Ovary (tissue), 9 donors: Measurements from ENCODE around the gene FOXL3. TPM values are rescaled to one million over a fixed set of nuclear protein-coding genes. Genes with fewer than 3 reads are reported as not detected.

ENCODE experiments used
- DNase-seq, 5 donors: peaks; one replicate each; pipeline ENCODE4 v3.0.0-alpha.2; 2019 to 2020
- H3K27ac ChIP-seq, 2 donors: fragments of 200-600 bp; one replicate each; pipeline versions ENCODE4 v1.5.1 to v1.8.0; 2019 to 2022
- H3K27me3 ChIP-seq: fragments of 200-600 bp; one replicate; pipeline ENCODE4 v1.8.0; 2022
- H3K36me3 ChIP-seq: fragments of 200-600 bp; sonication (generic); one replicate; pipeline ENCODE4 v1.5.1; 2019
- H3K4me1 ChIP-seq: one replicate; pipeline ENCODE4 v1.8.1; 2013; ENCODE audit warnings: mild to moderate bottlenecking, moderate library complexity; ENCODE audit not compliant: insufficient read depth
- H3K4me3 ChIP-seq: fragments of 200-600 bp; sonication (generic); one replicate; pipeline ENCODE4 v1.5.1; 2017
- H3K9me3 ChIP-seq, 2 donors: fragments of 200-600 bp in 1 of 2; sonication (generic) in 1 of 2; one replicate each; pipeline versions ENCODE4 v1.5.1 to v1.8.1; 2013 to 2019; ENCODE audit warnings: mild to moderate bottlenecking in 1 of 2, moderate library complexity in 1 of 2
- EP300 ChIP-seq: sonication (generic); formaldehyde crosslinking; IDR thresholded peaks from one replicate; pipeline ENCODE4 v1.6.1; 2017; ENCODE audit warnings: antibody characterized with exemption
- POLR2A ChIP-seq: fragments of 450-650 bp; IDR thresholded peaks from one replicate; pipeline ENCODE4 v1.6.1; 2017; ENCODE audit warnings: antibody characterized with exemption, mild to moderate bottlenecking, moderate library complexity
- whole genome bisulfite sequencing, 3 donors: extraction: QIAGEN DNeasy Blood & Tissue Kit in 1 of 3; methylation state at CpG; one replicate each; pipeline versions ENCODE4 v1.1.5 to v1.1.7; 2013 to 2017; 5-methylcytosine and 5-hydroxymethylcytosine counted together
- intact Hi-C, 4 donors: fragments of 100-400 bp; cut with DNase I; formaldehyde crosslinking; loops; one replicate each; pipeline versions ENCODE4 v1.11.0 to v1.15.1; 2022 to 2023
- polyA plus RNA-seq, 2 donors: library from polyadenylated mRNA; stranded (reverse); fragments of 200-250 nt in 1 of 2; fragments of 350-450 nt in 1 of 2; fragmentation: Illumina TruSeq in 1 of 2; extraction: RNeasy Lipid Tissue Mini Kit (QIAGEN cat#74804) in 1 of 2; gene quantifications; one replicate each; pipeline ENCODE4 v1.2.3, GENCODE V29; 2013 to 2014
- total RNA-seq, 7 donors: library from RNA; depleted of rRNA in 2 of 7; stranded (reverse); fragments of >200 nt in 2 of 7; fragmentation: NEBNext Ultra II Directional in 3 of 7; extraction: Animal tissue kit (Norgen Biotek cat#: 25700) in 3 of 7; gene quantifications; one replicate each; pipeline versions ENCODE4 v1.1.0 to v1.2.4, GENCODE V29; 2016 to 2023
- TF ChIP-seq, protein P1 (sequence below), 3 donors: fragments of 450-650 bp in 2 of 3; fragments of 200-600 bp in 1 of 3; IDR thresholded peaks; one replicate each; pipeline versions ENCODE4 v1.5.1 to v1.8.0; 2016 to 2022; ENCODE audit warnings: antibody characterized with exemption in 3 of 3, mild to moderate bottlenecking in 1 of 3
- donor health status: DM: no; HTN: no; CAD: no; lungs with moderate emphysema.
- donor health status: DM: no; HTN: no; CAD: no.
- donor health status: Bipolar disorder and iron deficiency.
- donor health status: DM: yes; HTN: yes; CAD: no.
- donor health status: DM: no; HTN: no; CAD: no.
- donor health status: DM: yes; HTN: yes; CAD: no.

The FOXL3 gene
- total and polyA plus RNA-seq, 9 donors, result not detected

DNA sequence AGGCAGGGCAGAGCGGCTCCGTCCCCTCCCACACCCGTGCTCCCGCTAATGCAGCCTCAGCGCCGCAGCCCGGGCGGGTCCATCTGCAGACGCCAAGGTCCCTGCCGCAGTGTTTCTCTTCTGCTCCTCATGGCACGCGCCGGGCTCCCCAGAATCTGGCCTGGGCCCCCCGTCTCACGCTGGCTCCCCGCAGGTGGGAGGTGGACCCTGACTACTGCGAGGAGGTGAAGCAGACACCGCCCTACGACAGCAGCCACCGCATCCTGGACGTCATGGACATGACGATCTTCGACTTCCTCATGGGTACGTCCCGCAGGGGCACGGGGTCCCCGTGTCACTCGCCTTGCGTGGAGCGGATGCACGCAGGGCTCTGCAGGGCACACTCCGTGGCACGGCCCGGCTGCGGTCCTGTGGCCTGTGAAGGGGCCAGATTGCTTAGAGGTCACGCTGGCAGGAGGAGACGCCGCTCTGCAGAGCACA, 33.5 kb upstream of the FOXL3 start:
- no peaks in the 10 kb centered on the region for H3K4me1 ChIP-seq
- peak in 2 of 5 donors; percentile 20 to 32 for DNase-seq
- no peaks in the 10 kb centered on the region for H3K36me3 ChIP-seq
- TF ChIP-seq POLR2A (no peak), EP300 (no peak)
- TF ChIP-seq, protein P1, sequence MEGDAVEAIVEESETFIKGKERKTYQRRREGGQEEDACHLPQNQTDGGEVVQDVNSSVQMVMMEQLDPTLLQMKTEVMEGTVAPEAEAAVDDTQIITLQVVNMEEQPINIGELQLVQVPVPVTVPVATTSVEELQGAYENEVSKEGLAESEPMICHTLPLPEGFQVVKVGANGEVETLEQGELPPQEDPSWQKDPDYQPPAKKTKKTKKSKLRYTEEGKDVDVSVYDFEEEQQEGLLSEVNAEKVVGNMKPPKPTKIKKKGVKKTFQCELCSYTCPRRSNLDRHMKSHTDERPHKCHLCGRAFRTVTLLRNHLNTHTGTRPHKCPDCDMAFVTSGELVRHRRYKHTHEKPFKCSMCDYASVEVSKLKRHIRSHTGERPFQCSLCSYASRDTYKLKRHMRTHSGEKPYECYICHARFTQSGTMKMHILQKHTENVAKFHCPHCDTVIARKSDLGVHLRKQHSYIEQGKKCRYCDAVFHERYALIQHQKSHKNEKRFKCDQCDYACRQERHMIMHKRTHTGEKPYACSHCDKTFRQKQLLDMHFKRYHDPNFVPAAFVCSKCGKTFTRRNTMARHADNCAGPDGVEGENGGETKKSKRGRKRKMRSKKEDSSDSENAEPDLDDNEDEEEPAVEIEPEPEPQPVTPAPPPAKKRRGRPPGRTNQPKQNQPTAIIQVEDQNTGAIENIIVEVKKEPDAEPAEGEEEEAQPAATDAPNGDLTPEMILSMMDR (IDR thresholded peaks at IDR 0.05), result no peak
- WGBS, 3 donors, result 92 to 93% (median 92%) methylated on average over 38 of the region's 38 CpGs
- intact Hi-C loops, result no loop called here
- no peaks in the 10 kb centered on the region for H3K9me3 ChIP-seq
- no peaks in the 10 kb centered on the region for H3K27me3 ChIP-seq
- H3K27ac ChIP-seq, result no peak overlapping the region
- no peak overlapping the region for H3K4me3 ChIP-seq

DNA sequence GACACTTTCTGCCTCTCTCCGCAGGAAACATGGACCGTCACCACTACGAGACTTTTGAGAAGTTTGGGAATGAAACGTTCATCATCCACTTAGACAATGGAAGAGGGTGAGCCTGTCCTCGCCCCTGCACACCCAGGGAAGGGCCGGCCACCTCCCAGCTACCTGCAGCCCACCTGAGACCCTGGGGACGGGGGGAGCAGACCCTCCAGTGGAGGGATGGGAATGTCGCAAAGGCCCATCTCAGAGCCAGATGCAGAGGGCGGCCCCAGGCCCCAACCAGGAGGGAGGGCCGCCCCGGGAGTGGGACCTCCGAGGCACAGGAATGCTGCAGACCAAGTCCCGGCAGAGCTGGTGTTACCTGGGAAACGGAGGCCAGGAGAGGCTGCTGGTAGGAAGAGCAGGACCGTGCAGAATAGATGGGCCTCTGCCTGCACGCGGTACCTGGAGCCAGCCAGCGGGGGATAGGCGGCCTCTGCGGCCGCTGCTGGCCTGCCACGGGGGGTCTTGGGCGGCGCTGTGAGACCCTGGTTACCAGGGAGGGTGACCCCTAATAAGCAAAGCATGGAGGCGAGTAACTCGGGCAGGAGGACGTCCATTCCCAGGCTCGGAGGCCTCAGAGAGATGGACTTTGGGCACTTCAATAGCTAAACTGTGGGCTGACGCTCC, 32.9 kb upstream of the FOXL3 start:
- WGBS, 3 donors, result 93 to 97% (median 95%) methylated on average over 29 of the region's 29 CpGs
- peak in 1 of 5 donors; percentile 18 for DNase-seq

DNA sequence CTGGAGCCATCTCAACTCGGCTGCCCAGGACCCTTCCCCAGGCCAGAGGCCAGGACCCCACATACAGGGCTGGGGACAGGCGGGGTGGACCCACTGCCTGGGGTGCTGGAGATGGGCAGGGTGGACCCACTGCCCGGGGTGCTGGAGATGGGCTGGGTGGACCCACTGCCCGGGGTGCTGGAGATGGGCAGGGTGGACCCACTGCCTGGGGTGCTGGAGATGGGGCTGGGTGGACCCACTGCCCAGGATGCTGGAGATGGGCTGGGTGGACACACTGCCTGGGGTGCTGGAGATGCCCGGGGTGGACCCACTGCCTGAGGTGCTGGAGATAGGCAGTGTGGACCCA, 32.4 kb upstream of the FOXL3 start:
- intact Hi-C loops, result no loop called here
- Histone ChIP-seq H3K27ac (no peak overlapping the region), H3K4me1 (no peaks in the 10 kb centered on the region), H3K27me3 (no peaks in the 10 kb centered on the region), H3K9me3 (no peaks in the 10 kb centered on the region), H3K4me3 (no peak overlapping the region), H3K36me3 (no peaks in the 10 kb centered on the region)
- DNase-seq, result peak in 2 of 5 donors; percentile 22 to 25
- no peak for TF ChIP-seq EP300
- TF ChIP-seq, protein P1 (IDR thresholded peaks at IDR 0.05), result no peak
- TF ChIP-seq POLR2A, result no peak
- 86 to 89% (median 89%) methylated on average over 4 to 5 of the region's 5 CpGs for WGBS, 3 donors

More for the DNA sequence above, 32.9 kb upstream of the FOXL3 start:
- intact Hi-C loops, result no loop called here
- H3K27me3 ChIP-seq, result no peaks in the 10 kb centered on the region
- no peak overlapping the region for H3K27ac ChIP-seq
- no peaks in the 10 kb centered on the region for H3K4me1 ChIP-seq
- no peaks in the 10 kb centered on the region for H3K9me3 ChIP-seq
- TF ChIP-seq EP300 (no peak), POLR2A (no peak)
- TF ChIP-seq, protein P1 (IDR thresholded peaks at IDR 0.05), result no peak
- H3K4me3 ChIP-seq, result no peak overlapping the region
- H3K36me3 ChIP-seq, result no peaks in the 10 kb centered on the region

DNA sequence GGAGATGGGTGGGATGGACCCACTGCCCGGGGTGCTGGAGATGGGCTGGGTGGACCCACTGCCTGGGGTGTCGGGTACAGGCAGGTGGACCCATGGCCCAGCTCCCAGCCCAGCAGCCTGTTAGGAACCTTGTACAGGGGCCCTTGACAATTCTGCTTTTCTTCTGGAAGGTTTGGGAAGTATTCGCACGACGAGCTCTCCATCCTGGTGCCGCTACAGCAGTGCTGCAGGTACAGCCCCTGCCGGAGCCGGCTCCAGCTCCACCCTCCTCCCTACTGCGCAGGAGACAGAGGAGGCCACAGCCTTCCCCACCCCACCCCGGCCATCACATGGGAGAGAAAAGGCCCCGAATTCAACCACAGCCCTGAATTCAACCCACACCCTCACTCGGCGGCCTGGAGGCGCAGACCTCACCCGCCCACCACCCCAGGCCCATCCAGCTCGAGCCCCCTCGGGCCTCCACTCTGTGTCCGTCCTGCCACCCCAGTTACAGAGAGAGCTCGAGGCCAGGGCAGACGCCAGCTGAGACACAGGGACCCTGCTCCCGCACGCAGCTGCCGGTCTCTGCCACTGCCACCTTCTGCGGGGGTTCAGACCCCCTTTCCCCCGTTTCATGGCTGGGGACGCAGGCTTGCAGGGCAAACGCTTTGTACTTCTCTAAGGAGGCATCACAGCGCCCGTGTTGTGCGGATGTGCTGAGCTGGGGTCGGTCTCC, 31.3 kb upstream of the FOXL3 start:
- TF ChIP-seq POLR2A, result no peak
- TF ChIP-seq EP300, result no peak
- TF ChIP-seq, protein P1 (IDR thresholded peaks at IDR 0.05), result no peak
- 92 to 94% (median 93%) methylated on average over 29 to 31 of the region's 31 CpGs for WGBS, 3 donors
- no peaks in the 10 kb centered on the region for H3K36me3 ChIP-seq

More for the DNA sequence above, 31.3 kb upstream of the FOXL3 start:
- Histone ChIP-seq H3K27me3 (no peaks in the 10 kb centered on the region), H3K4me3 (no peak overlapping the region), H3K4me1 (no peaks in the 10 kb centered on the region), H3K9me3 (no peaks in the 10 kb centered on the region), H3K27ac (no peak overlapping the region)
- intact Hi-C loops, result no loop called here
- DNase-seq, result peak in 2 of 5 donors; percentile 14 to 28
